ENCODE results near the gene FGD3.
A peak's percentile ranks its signal among the peaks of the same experiment; 100 is the strongest.
"Not testable (repeated sequence)": the region's sequence is repeated elsewhere in the genome, so short reads cannot be mapped to it uniquely, and the experiment has no call there.

Gene FGD3

DNA sequence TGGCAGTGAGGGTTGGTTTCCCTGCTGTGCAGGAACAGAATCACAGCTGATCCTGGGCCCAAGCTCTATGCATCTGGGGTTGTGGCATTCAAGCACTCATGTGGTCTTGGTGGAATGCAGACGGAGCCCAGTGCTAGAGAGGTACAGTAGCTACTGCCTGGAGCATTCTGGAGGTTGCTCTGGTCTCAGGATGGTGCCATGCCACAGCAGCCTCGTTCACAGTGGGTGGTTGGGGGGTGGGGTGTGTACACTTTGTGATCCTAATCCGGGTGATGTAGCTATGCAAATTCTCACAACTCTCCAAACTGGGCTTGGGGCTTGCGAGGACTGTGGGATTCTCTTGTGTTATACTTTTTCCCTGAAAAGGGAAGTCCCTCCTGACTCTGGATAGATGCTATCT, 45.2 kb downstream of the FGD3 start:
- TF ChIP-seq, protein P1, sequence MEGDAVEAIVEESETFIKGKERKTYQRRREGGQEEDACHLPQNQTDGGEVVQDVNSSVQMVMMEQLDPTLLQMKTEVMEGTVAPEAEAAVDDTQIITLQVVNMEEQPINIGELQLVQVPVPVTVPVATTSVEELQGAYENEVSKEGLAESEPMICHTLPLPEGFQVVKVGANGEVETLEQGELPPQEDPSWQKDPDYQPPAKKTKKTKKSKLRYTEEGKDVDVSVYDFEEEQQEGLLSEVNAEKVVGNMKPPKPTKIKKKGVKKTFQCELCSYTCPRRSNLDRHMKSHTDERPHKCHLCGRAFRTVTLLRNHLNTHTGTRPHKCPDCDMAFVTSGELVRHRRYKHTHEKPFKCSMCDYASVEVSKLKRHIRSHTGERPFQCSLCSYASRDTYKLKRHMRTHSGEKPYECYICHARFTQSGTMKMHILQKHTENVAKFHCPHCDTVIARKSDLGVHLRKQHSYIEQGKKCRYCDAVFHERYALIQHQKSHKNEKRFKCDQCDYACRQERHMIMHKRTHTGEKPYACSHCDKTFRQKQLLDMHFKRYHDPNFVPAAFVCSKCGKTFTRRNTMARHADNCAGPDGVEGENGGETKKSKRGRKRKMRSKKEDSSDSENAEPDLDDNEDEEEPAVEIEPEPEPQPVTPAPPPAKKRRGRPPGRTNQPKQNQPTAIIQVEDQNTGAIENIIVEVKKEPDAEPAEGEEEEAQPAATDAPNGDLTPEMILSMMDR (IDR thresholded peaks at IDR 0.05; ENCODE audit: low read depth, low read length, missing control alignments) = no peak
- in situ Hi-C loops (cut with HindIII; ENCODE audit: low sequenced_read_pairs) = no loop called here
- H3K4me3 ChIP-seq (ENCODE audit: low read depth, low read length) = no peak overlapping the region

DNA sequence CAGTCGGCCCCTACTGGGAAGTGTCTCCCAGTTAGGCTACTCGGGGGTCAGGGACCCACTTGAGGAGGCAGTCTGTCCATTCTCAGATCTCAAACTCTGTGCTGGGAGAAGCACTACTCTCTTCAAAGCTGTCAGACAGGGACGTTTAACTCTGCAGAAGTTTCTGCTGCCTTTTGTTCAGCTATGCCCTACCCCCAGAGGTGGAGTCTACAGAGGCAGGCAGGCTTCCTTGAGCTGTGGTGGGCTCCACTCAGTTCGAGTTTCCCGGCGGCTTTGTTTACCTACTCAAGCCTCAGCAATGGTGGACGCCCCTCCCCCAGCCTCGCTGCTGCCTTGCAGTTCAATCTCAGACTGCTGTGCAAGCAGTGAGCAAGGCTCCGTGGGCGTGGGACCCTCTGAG, 51.5 kb downstream of the FGD3 start:
- in situ Hi-C loops (cut with HindIII; ENCODE audit: low sequenced_read_pairs); DNase-seq (ENCODE audit: low read depth); H3K4me3 ChIP-seq (ENCODE audit: low read depth, low read length): not testable (repeated sequence)

More for the DNA sequence above, 45.2 kb downstream of the FGD3 start:
- DNase-seq (ENCODE audit: low read depth) = no peak

DNA sequence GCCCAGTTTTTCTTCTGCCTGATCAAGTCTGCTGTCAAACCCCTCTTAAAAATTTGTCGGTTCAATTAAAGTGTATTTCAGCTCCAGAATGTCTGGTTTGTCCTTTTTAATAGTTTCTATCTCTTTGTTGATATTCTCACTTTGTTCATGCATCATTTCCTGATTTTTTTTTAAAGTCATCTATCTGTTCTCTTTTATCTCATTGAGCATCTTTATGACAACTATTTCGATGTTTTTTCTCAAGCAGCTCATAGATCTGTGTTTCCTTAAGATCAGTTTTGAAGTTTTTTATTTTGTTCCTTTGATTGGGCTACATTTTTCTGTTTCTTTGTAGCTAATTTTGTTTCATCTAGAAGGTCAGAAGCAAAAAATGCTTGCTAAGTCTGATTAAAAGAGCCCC, 53.7 kb downstream of the FGD3 start:
- TF ChIP-seq, protein P1 (IDR thresholded peaks at IDR 0.05; ENCODE audit: low read depth, low read length, missing control alignments) = no peak
- H3K4me3 ChIP-seq (ENCODE audit: low read depth, low read length) = no peak overlapping the region
- in situ Hi-C loops (cut with HindIII; ENCODE audit: low sequenced_read_pairs) = no loop called here
- DNase-seq (ENCODE audit: low read depth) = no peak

DNA sequence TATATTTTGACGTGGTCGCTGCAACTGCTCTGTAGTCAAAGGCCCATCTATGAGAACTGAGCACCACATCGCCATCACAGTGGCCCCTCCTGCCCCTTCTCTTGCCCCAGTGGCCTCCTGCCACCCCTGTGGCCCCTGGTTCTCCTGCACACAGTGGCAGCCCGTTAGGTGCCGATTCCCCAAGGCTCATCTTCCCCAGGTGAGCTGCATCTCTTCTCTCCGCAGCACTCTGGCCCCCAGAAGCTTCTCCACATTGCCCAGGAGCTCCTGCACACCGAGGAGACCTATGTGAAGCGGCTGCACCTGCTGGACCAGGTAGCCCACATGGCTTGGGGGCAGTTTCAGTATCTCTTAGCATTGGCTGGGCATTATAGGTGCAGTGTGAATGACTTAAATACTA, 55.4 kb downstream of the FGD3 start:
- in situ Hi-C loops (cut with HindIII; ENCODE audit: low sequenced_read_pairs) = no loop called here
- TF ChIP-seq, protein P1 (IDR thresholded peaks at IDR 0.05; ENCODE audit: low read depth, low read length, missing control alignments) = no peak
- no peak for DNase-seq (ENCODE audit: low read depth)
- H3K4me3 ChIP-seq (ENCODE audit: low read depth, low read length) = no peak overlapping the region

DNA sequence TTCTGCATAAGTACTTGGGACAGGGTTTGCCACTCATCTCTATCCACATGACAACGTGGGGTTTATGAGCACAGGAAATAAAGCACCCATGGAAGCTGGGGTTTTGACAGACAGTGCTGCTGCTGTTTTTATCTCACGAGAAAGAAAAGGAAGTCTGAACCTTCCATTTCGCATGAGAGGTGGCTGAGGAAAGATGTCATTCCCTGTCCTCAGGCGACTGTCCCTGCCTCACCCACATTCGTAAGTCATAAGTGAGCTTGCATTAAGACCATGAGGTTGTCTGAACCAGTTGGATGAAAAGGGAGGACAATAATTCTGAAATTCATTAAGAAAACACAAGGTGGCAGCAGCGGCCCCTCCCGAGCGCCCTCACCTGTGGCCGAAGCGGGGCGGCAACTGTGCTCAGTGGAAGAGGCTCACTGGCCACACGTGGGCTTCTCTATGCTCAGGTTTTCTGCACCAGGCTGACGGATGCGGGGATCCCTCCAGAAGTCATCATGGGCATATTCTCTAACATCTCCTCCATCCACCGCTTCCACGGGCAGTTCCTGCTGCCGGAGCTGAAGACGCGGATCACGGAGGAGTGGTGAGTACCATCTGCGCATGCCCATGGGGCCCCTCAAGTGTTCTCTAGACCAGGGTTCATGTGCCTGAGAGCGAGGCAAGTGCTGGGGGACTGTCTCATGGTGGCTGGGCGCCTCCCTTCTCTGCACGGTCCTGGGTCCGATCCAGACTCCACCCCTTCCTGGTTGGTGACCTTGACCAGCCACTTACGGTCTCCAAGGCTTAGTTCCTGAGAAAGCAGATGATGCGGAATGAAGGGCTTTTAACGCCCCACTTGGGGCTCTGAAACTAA, 56.5 kb downstream of the FGD3 start:
- no peak for DNase-seq (ENCODE audit: low read depth)
- in situ Hi-C loops (cut with HindIII; ENCODE audit: low sequenced_read_pairs) = no loop called here
- TF ChIP-seq, protein P1 (IDR thresholded peaks at IDR 0.05; ENCODE audit: low read depth, low read length, missing control alignments) = peak; percentile 74
- H3K4me3 ChIP-seq (ENCODE audit: low read depth, low read length) = no peak overlapping the region

DNA sequence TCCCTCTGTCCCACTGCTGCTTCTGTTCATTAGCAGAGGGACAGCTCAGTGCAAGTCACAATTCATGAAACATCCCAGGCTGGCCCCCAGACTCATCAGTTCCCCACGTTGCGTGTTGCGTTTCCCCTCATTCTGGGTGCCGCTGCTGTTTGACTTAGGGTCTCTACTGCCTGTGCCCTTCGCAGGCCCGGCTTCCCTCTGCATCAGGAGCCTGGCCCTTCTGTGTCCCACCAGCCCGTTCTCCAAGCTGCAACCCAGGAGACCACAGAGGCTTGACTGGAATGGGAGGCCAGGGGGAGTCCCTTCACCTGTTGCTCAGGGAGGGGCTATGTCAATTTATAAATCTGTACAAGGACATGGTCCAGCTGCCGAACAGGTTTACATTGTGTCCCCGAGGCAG, 57.2 kb downstream of the FGD3 start:
- TF ChIP-seq, protein P1 (IDR thresholded peaks at IDR 0.05; ENCODE audit: low read depth, low read length, missing control alignments) = no peak
- in situ Hi-C loops (cut with HindIII; ENCODE audit: low sequenced_read_pairs) = no loop called here
- no peak overlapping the region for H3K4me3 ChIP-seq (ENCODE audit: low read depth, low read length)
- no peak for DNase-seq (ENCODE audit: low read depth)

DNA sequence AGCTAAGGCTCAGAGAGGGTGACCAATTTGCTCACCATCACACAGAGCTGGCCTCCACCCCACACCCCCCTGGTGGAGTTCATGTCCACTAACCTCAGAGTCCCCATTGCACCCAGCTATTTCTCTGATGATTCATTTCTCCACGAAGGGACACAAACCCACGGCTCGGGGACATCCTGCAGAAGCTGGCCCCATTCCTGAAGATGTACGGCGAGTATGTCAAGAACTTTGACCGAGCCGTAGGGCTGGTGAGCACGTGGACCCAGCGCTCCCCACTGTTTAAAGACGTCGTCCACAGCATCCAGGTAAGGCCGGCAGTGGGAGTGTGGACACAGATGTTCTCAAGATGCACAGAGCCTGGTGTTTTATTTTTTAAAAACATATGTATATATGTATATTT, 58.6 kb downstream of the FGD3 start:
- TF ChIP-seq, protein P1 (IDR thresholded peaks at IDR 0.05; ENCODE audit: low read depth, low read length, missing control alignments) = no peak
- in situ Hi-C loops (cut with HindIII; ENCODE audit: low sequenced_read_pairs) = no loop called here
- no peak overlapping the region for H3K4me3 ChIP-seq (ENCODE audit: low read depth, low read length)
- DNase-seq (ENCODE audit: low read depth) = no peak
